ENCODE measurements around the gene OSBPL8.

DNA sequence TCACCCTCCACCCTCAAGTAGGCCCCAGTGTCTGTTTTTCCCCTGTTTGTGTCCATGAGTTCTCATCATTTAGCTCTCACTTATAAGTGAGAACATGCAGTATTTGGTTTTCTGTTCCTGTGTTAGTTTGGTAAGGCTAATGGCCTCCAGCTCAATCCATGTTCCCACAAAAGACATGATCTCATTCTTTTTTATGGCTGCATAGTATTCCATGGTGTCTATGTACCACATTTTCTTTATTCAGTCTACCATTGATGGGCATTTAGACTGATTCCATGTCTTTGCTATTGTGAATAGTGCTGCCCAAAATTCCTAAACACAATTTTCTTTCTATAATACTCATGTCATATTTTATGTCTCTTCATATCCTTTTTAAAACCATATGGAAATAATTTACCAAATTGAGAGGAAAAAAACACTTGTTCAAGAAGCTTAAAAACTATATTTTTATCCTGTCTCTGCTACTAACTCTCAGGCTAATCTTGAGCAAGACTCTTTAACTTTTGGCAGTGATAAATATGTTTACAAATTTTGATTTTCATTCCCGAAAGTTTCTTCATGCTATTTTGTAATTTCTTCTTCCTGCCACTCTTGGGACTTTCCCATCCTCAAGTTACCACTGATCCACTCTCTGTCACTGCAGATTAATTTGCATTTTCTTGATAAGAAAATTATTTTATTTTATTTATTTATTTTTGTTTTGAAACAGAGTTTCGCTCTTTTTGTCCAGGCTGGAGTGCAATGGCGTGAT lies 28.0 kb upstream of the OSBPL8 start:
- TF ChIP-seq, protein P1, sequence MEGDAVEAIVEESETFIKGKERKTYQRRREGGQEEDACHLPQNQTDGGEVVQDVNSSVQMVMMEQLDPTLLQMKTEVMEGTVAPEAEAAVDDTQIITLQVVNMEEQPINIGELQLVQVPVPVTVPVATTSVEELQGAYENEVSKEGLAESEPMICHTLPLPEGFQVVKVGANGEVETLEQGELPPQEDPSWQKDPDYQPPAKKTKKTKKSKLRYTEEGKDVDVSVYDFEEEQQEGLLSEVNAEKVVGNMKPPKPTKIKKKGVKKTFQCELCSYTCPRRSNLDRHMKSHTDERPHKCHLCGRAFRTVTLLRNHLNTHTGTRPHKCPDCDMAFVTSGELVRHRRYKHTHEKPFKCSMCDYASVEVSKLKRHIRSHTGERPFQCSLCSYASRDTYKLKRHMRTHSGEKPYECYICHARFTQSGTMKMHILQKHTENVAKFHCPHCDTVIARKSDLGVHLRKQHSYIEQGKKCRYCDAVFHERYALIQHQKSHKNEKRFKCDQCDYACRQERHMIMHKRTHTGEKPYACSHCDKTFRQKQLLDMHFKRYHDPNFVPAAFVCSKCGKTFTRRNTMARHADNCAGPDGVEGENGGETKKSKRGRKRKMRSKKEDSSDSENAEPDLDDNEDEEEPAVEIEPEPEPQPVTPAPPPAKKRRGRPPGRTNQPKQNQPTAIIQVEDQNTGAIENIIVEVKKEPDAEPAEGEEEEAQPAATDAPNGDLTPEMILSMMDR (IDR thresholded peaks at IDR 0.05): no peak
- no peak for TF ChIP-seq EP300 (IDR thresholded peaks at IDR 0.05)
- no peak for TF ChIP-seq POLR2AphosphoS5 (IDR thresholded peaks at IDR 0.05)
